HCT116 (cell line): Measurements from ENCODE around the gene RNU7-1. TPM values are rescaled to one million over a fixed set of nuclear protein-coding genes. Genes with fewer than 3 reads are reported as not detected.

Experiments used
- ATAC-seq: fragments of 200-7000 bp; cut with Tn5 transposase; 2 replicates; pipeline ENCODE4 v1.9.1; 2020; ENCODE audit warnings: mild to moderate bottlenecking, moderate library complexity
- BruUV-seq: library from RNA; stranded (reverse); fragments of 400-500 nt; replicated peaks from 2 replicates; lab custom pipeline; 2021; lab: Mats Ljungman, UMichigan
- CTCF ChIA-PET: fragments of 300-600 bp; sonication (Branson Sonifier 250); formaldehyde crosslinking; loops from one replicate; lab custom pipeline; 2021; ENCODE audit warnings: antibody characterized with exemption; lab: Charles Lee
- POLR2A ChIA-PET: fragments of 300-600, 350-600 bp; sonication (Branson Sonifier 250); formaldehyde crosslinking; loops from one replicate; lab custom pipeline; 2021; ENCODE audit warnings: antibody characterized with exemption; lab: Charles Lee
- RAD21 ChIA-PET, 2 experiments: fragments of 300-600 bp; sonication (Branson Sonifier 250); formaldehyde crosslinking; loops; one replicate each; lab custom pipeline; 2023; ENCODE audit warnings: low total read pairs in 2 of 2; ENCODE audit not compliant: uncharacterized antibody in 2 of 2, unreplicated experiment in 2 of 2, low non-redundant PET in 1 of 2; lab: Charles Lee
- DNase-seq: peaks from one replicate; pipeline ENCODE4 v3.0.0-alpha.2; 2010; ENCODE audit warnings: low read depth, low spot score
- H2AFZ ChIP-seq: fragments of 200-600 bp; shearing (Covaris generic), sonication (generic); 2 replicates; pipeline ENCODE4 v1.6.1; 2017; ENCODE audit warnings: low read depth, mixed run types, mixed read lengths, antibody characterized with exemption, low read length; ENCODE audit not compliant: poor library complexity, severe bottlenecking
- H3K27ac ChIP-seq: 2 replicates; pipeline ENCODE4 v1.5.1; 2012; ENCODE audit warnings: low read depth, low read length
- H3K27me3 ChIP-seq: fragments of 200-600 bp; sonication (generic); 2 replicates; pipeline ENCODE4 v1.6.1; 2016; ENCODE audit warnings: mixed run types, low read length, mixed read lengths; ENCODE audit not compliant: insufficient read depth
- H3K36me3 ChIP-seq, 2 experiments: fragments of 200-500 bp in 1 of 2; fragments of 200-600 bp in 1 of 2; sonication (Bioruptor generic) in 1 of 2; sonication (generic) in 1 of 2; 2 replicates each; pipeline versions ENCODE4 v1.5.1 to v1.6.1; 2014 to 2016; ENCODE audit warnings: low read length in 2 of 2, inconsistent platforms in 1 of 2, mixed read lengths in 1 of 2, mixed run types in 1 of 2; ENCODE audit not compliant: insufficient read depth in 2 of 2, control insufficient read depth in 1 of 2
- H3K4me1 ChIP-seq, 2 experiments: fragments of 200-600 bp in 1 of 2; sonication (generic) in 1 of 2; 2 replicates each; pipeline versions ENCODE4 v1.5.1 to v1.6.1; 2012 to 2017; ENCODE audit warnings: low read length in 2 of 2, inconsistent platforms in 1 of 2, mild to moderate bottlenecking in 1 of 2, mixed read lengths in 1 of 2, mixed run types in 1 of 2, moderate library complexity in 1 of 2; ENCODE audit not compliant: insufficient read depth in 2 of 2, control insufficient read depth in 1 of 2
- H3K4me2 ChIP-seq: fragments of 200-600 bp; sonication (generic); 2 replicates; pipeline ENCODE4 v1.6.1; 2017; ENCODE audit warnings: mixed run types, low read length, mixed read lengths
- H3K4me3 ChIP-seq, 2 experiments: fragments of 200-600 bp in 1 of 2; sonication (generic) in 1 of 2; replicated peaks in 1 of 2; 2 replicates each; pipeline ENCODE4 v1.5.1; 2011 to 2016; ENCODE audit warnings: low read length in 2 of 2, control low read depth in 1 of 2, low read depth in 1 of 2, mild to moderate bottlenecking in 1 of 2, mixed read lengths in 1 of 2, mixed run types in 1 of 2
- H3K79me2 ChIP-seq: fragments of 200-600 bp; sonication (generic); 2 replicates; pipeline ENCODE4 v1.6.1; 2017; ENCODE audit warnings: mild to moderate bottlenecking, mixed run types, low read length, moderate library complexity, mixed read lengths; ENCODE audit not compliant: insufficient read depth
- H3K9ac ChIP-seq: fragments of 200-600 bp; sonication (generic); 2 replicates; pipeline ENCODE4 v1.6.1; 2016; ENCODE audit warnings: low read length, mixed read lengths
- H3K9me2 ChIP-seq: fragments of 200-600 bp; sonication (generic), shearing (Covaris generic); 2 replicates; pipeline ENCODE4 v1.6.1; 2017; ENCODE audit warnings: mixed run types, mild to moderate bottlenecking, moderate library complexity; ENCODE audit not compliant: insufficient read depth
- H3K9me3 ChIP-seq, 2 experiments: fragments of 200-500 bp in 1 of 2; fragments of 200-600 bp in 1 of 2; sonication (Bioruptor generic) in 1 of 2; sonication (generic) in 1 of 2; 2 replicates each; pipeline ENCODE4 v1.6.1; 2014 to 2017; ENCODE audit warnings: low read length in 2 of 2, mixed read lengths in 2 of 2, inconsistent platforms in 1 of 2, low read depth in 1 of 2, mild to moderate bottlenecking in 1 of 2, mixed run types in 1 of 2, moderate library complexity in 1 of 2; ENCODE audit not compliant: control insufficient read depth in 1 of 2, insufficient read depth in 1 of 2
- H4K20me1 ChIP-seq: fragments of 200-600 bp; sonication (generic), shearing (Covaris generic); 2 replicates; pipeline ENCODE4 v1.6.1; 2017; ENCODE audit warnings: mixed run types, mild to moderate bottlenecking, moderate library complexity; ENCODE audit not compliant: insufficient read depth
- CEBPB ChIP-seq: IDR thresholded peaks from 2 replicates; pipeline ENCODE4 v1.6.1; 2012; ENCODE audit warnings: low read depth
- RAD21 ChIP-seq: IDR thresholded peaks from 2 replicates; pipeline ENCODE4 v1.6.1; 2012; ENCODE audit warnings: low read depth, mild to moderate bottlenecking
- SP1 ChIP-seq: IDR thresholded peaks from 2 replicates; pipeline ENCODE4 v1.6.1; 2012; ENCODE audit warnings: low read depth
- YY1 ChIP-seq: IDR thresholded peaks from 2 replicates; pipeline ENCODE4 v1.6.1; 2011; ENCODE audit warnings: low read length, low read depth, moderate library complexity, mild to moderate bottlenecking; ENCODE audit not compliant: insufficient replicate concordance; ENCODE audit errors: extremely low read depth
- intact Hi-C: fragments of 100-400 bp; cut with micrococcal nuclease; formaldehyde crosslinking; loops from 2 replicates; pipeline ENCODE4 v1.10.0; 2022
- total RNA-seq: library from RNA; stranded (reverse); gene quantifications from one replicate; pipeline ENCODE4 v1.2.1, GENCODE V29; 2021; ENCODE audit not compliant: unreplicated experiment
- TF ChIP-seq, protein P1 (sequence below), 3 experiments: fragments of 200-600 bp in 1 of 3; sonication (generic) in 1 of 3; IDR thresholded peaks in 2 of 3; conservative IDR thresholded peaks in 1 of 3; 2 replicates each; pipeline ENCODE4 v1.5.1; 2012 to 2017; ENCODE audit warnings: low read depth in 2 of 3, low read length in 2 of 3, antibody characterized with exemption in 1 of 3, borderline replicate concordance in 1 of 3, control low read depth in 1 of 3, mild to moderate bottlenecking in 1 of 3, mixed read lengths in 1 of 3, mixed run types in 1 of 3, moderate library complexity in 1 of 3; ENCODE audit not compliant: insufficient read depth in 1 of 3
- TF ChIP-seq, protein P2 (sequence below): IDR thresholded peaks from 2 replicates; pipeline ENCODE4 v1.6.1; 2011; ENCODE audit warnings: mild to moderate bottlenecking, low read length, moderate library complexity; ENCODE audit not compliant: insufficient replicate concordance; ENCODE audit errors: extremely low read depth
- TF ChIP-seq, protein P3 (sequence below): IDR thresholded peaks from 2 replicates; pipeline ENCODE4 v1.6.1; 2012; ENCODE audit warnings: low read depth

Gene RNU7-1
- total RNA-seq, 1 experiment from 2014 or later: not detected

DNA sequence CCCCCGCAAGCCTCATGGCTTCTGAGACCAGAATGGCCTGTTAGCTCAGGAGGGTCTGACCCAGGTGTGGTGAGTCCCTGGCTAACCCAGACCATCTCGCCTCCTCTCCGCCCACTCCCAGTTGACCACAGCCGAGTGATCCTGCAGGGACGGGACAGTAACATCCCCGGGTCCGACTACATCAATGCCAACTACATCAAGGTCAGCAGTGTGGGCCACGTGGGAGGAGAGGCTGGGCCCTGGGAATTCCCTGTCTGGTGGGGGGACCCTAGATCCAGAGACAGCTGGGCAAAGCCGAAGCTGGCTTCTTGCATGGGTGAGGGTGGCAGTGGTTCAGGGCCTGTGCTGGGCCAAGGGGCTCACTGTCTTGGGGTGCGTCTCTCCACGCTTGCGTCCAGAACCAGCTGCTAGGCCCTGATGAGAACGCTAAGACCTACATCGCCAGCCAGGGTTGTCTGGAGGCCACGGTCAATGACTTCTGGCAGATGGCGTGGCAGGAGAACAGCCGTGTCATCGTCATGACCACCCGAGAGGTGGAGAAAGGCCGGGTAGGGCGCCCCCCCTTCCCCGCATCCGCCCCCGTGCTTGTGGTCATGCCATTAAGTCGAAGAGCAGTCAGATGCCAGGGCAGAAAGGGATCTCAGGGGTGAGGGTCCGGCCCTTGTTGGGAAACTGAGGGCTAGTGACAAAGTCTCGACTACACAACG lies 12.6 kb downstream of the RNU7-1 start:
- H3K4me3 ChIP-seq: no peak overlapping the region
- no peaks in the 10 kb centered on the region for H3K9me2 ChIP-seq
- no peaks in the 10 kb centered on the region for H3K9me3 ChIP-seq
- ATAC-seq: no peak
- H4K20me1 ChIP-seq: no peaks in the 10 kb centered on the region
- no peak overlapping the region for H3K4me2 ChIP-seq
- H3K27ac ChIP-seq: no peak overlapping the region
- H3K9ac ChIP-seq: no peak overlapping the region
- intact Hi-C loops: no loop called here
- BruUV-seq: no TSS peak
- H3K79me2 ChIP-seq: no peaks in the 10 kb centered on the region
- DNase-seq: no peak
- ChIA-PET CTCF (no interaction called here), POLR2A (interaction anchor here (1.0 kb wide), 1 partner anchor 12 kb away, joined by 3 read pairs; the partner anchor contains the start of gene C12orf57), RAD21 (no interaction called here)
- H2AFZ ChIP-seq: no peak overlapping the region
- H3K4me1 ChIP-seq: peaks cover 10 to 11% of the 10 kb centered on the region in 2 experiments
- no peaks in the 10 kb centered on the region for H3K27me3 ChIP-seq
- TF ChIP-seq YY1: no peak
- TF ChIP-seq SP1: no peak
- TF ChIP-seq, protein P1, sequence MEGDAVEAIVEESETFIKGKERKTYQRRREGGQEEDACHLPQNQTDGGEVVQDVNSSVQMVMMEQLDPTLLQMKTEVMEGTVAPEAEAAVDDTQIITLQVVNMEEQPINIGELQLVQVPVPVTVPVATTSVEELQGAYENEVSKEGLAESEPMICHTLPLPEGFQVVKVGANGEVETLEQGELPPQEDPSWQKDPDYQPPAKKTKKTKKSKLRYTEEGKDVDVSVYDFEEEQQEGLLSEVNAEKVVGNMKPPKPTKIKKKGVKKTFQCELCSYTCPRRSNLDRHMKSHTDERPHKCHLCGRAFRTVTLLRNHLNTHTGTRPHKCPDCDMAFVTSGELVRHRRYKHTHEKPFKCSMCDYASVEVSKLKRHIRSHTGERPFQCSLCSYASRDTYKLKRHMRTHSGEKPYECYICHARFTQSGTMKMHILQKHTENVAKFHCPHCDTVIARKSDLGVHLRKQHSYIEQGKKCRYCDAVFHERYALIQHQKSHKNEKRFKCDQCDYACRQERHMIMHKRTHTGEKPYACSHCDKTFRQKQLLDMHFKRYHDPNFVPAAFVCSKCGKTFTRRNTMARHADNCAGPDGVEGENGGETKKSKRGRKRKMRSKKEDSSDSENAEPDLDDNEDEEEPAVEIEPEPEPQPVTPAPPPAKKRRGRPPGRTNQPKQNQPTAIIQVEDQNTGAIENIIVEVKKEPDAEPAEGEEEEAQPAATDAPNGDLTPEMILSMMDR (IDR thresholded peaks at IDR 0.05 in 2 of 3, conservative IDR thresholded peaks at IDR 0.05 in 1 of 3; ENCODE audit: borderline replicate concordance in 1 of 3, insufficient read depth in 1 of 3, low read depth in 2 of 3, low read length in 2 of 3): no peak
- TF ChIP-seq, protein P2, sequence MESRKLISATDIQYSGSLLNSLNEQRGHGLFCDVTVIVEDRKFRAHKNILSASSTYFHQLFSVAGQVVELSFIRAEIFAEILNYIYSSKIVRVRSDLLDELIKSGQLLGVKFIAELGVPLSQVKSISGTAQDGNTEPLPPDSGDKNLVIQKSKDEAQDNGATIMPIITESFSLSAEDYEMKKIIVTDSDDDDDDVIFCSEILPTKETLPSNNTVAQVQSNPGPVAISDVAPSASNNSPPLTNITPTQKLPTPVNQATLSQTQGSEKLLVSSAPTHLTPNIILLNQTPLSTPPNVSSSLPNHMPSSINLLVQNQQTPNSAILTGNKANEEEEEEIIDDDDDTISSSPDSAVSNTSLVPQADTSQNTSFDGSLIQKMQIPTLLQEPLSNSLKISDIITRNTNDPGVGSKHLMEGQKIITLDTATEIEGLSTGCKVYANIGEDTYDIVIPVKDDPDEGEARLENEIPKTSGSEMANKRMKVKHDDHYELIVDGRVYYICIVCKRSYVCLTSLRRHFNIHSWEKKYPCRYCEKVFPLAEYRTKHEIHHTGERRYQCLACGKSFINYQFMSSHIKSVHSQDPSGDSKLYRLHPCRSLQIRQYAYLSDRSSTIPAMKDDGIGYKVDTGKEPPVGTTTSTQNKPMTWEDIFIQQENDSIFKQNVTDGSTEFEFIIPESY: no peak
- no peak for TF ChIP-seq RAD21
- TF ChIP-seq CEBPB: no peak
- TF ChIP-seq, protein P3, sequence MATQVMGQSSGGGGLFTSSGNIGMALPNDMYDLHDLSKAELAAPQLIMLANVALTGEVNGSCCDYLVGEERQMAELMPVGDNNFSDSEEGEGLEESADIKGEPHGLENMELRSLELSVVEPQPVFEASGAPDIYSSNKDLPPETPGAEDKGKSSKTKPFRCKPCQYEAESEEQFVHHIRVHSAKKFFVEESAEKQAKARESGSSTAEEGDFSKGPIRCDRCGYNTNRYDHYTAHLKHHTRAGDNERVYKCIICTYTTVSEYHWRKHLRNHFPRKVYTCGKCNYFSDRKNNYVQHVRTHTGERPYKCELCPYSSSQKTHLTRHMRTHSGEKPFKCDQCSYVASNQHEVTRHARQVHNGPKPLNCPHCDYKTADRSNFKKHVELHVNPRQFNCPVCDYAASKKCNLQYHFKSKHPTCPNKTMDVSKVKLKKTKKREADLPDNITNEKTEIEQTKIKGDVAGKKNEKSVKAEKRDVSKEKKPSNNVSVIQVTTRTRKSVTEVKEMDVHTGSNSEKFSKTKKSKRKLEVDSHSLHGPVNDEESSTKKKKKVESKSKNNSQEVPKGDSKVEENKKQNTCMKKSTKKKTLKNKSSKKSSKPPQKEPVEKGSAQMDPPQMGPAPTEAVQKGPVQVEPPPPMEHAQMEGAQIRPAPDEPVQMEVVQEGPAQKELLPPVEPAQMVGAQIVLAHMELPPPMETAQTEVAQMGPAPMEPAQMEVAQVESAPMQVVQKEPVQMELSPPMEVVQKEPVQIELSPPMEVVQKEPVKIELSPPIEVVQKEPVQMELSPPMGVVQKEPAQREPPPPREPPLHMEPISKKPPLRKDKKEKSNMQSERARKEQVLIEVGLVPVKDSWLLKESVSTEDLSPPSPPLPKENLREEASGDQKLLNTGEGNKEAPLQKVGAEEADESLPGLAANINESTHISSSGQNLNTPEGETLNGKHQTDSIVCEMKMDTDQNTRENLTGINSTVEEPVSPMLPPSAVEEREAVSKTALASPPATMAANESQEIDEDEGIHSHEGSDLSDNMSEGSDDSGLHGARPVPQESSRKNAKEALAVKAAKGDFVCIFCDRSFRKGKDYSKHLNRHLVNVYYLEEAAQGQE: no peak
- no peaks in the 10 kb centered on the region for H3K36me3 ChIP-seq
